ENCODE results near the gene USB1.

The USB1 gene, protein sequence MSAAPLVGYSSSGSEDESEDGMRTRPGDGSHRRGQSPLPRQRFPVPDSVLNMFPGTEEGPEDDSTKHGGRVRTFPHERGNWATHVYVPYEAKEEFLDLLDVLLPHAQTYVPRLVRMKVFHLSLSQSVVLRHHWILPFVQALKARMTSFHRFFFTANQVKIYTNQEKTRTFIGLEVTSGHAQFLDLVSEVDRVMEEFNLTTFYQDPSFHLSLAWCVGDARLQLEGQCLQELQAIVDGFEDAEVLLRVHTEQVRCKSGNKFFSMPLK

DNA sequence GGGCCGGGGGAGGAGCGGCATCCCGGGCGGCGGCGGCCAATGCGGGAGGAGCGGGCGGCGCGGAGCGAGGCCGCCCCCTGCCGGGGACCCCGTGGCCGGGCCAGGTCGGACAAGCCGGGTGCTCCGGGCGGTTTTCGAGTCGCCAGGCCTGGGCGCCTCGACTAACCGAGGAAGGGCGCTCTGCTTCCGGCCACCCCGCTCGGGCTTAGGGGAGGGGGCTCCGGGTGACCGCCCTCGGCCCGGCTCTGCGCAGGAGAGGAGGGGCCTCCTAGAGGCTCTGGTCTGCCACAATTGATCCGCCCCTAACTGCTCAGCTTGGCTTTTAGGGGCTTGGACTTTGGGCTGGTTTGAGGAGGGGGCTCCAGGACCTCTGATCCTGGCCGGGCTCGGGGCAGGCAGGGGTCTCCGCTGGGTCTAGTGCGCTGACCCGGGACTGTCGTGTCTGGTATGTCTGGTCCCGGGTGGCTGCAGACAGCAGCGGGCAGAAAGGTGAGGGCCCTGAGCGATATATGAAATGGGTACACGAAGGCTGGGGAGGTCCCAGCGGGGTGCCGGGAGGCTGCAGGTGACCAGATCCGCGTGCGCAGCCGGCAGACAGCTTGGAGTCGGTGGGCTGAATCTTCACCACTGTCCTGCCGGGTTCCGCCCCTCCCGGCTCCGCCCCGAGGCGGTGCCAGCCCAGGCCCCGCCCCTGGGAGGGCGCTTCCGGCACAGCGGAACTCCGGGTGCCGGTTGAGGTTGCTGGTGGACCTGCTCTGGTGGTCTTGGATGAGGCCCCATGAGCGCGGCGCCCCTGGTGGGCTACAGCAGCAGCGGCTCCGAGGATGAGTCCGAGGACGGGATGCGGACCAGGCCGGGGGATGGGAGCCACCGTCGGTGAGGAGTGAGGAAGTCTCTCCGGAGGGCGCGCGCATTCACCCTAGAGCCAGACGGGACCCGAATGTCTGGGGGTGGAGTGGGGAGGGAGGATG lies at the start of gene USB1:
Gene USB1, plus strand, starts transcription at position 702 of the 971 bp plus-strand sequence. Its CDS starts 77 bp downstream, at position 779.
- DNase-seq (ENCODE audit: low read depth in 2 of 2): peak; percentile 66 to 75

DNA sequence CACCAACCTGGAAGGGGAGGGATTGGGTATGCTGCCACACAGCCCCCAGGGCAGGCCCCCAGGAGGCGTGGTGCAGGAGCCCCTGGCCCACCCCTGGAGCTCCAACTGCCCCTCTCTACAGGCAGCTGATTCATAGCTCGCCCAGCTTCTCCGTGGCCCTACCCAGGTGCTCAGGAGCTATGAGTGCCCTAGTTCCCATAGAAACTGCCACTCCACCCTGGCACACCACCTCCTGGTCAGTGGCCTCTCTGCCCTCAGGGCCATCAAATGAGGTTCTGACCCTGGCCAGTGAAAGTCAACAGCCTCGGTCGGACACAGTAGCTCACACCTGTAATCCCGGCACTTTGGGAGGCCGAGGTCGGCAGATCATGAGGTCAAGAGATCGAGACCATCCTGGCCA lies 48.3 kb upstream of the USB1 start:
- DNase-seq (ENCODE audit: low read depth in 2 of 2): no peak

DNA sequence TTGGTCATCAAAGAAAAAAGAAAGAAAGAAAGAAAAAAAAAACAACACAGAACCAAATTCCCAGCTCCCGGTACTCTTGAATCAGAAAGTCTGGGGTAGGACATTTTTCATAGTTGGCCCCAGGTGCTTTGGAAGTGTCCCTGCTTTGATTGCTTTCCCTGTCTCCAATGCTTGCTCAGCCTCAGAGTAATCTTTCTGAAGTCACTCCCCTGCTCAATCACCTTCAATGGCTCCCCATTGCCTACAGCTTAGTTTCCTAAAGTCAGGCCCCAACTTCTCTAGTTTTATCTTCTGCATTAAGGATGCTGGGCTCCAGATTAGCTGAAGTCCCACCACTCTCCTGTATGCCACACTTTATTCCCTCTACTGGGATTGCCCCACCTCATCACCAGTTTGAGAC lies 47.4 kb upstream of the USB1 start:
- no peak for DNase-seq (ENCODE audit: low read depth in 2 of 2)

DNA sequence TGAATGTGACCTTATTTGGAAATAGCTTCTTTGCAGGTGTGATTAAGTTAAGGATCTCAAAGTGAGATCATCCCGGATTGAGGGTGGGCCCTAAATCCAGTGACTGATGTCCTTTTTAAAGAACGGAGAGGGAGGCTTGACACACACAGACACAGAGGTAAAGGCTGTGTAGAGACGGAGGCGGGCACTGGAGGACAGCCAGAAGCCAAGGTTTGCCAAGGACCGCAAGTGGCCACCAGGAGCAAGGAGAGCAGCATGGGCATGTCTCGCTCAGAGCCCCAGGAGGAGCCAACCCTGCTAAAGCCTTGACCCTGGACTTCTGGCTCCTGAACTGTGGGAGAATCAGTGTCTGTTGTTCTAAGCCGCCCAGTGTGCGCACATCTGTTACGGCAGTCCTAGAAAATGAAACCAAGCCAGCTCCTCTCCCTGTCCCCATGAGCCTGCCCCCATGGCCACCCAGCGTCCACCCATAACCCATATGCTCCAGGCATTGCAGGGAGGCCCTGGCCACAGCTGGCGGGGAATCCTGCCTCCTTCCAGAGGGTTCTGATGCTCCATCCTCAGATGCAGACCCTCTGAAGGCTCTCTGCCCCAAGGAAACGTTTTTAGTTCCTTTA lies 45.5 kb upstream of the USB1 start:
- no peak for DNase-seq (ENCODE audit: low read depth in 2 of 2)

DNA sequence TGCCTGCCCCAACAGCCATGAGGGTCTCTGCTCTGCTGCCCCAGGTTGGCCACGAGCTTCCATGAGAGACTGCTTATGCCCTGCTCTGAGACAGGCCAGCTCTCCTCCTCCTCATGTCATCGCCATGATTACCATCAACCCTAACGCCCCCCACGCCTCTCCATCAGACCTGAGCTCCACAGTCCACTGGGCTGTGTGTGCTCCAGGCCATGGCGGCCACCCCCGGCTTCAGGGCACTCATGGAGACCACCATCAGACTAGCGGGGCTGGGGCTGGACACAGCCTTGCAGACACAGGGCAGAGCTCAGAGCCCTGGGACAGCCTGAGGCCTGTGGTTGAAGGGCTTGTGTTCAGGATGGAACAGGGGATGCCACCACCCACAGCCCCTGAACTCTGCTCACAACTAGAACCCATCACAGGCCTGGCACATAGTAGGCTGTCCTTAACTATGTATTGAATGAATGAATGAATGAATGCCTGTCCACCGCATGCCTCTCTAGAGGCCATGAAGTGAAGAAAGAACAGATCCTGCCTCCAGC lies 44.9 kb upstream of the USB1 start:
- DNase-seq (ENCODE audit: low read depth in 2 of 2): no peak

DNA sequence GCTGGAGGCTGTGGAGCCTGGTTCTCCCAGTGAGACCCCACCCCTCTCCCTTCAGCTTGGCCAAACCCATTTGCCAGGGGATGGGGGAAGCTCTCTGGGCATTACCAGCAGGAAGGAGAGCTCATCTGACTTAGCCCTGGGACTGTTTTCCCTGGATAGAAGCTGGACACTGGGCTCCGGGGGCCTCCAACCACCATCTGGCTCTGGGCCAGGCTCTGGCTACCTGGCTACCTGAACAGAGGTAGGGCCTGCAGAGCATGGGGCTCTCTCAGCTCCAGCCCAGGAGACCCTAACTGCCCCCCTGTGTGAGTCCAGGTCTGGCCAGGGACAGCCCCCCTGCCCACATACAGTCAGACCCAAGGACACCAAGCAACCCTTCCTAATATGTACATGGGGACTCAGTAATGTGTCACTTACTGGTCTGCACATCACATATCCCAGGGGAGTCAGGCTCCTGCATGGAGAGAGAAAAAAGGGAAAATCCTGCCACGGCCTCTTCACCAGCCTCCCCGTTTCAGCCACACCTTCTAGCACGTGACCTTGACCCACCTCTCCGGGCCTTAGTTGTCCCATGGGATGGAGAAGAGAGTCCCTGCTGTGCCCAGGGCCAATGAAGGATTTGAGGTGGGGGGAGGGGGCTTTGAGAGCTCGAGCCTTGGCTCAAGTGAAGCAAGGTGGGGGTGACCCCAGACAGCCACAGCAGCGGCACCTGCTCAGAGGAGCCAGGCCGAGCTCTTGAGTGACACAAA lies 44.1 kb upstream of the USB1 start:
- DNase-seq (ENCODE audit: low read depth in 2 of 2): no peak

DNA sequence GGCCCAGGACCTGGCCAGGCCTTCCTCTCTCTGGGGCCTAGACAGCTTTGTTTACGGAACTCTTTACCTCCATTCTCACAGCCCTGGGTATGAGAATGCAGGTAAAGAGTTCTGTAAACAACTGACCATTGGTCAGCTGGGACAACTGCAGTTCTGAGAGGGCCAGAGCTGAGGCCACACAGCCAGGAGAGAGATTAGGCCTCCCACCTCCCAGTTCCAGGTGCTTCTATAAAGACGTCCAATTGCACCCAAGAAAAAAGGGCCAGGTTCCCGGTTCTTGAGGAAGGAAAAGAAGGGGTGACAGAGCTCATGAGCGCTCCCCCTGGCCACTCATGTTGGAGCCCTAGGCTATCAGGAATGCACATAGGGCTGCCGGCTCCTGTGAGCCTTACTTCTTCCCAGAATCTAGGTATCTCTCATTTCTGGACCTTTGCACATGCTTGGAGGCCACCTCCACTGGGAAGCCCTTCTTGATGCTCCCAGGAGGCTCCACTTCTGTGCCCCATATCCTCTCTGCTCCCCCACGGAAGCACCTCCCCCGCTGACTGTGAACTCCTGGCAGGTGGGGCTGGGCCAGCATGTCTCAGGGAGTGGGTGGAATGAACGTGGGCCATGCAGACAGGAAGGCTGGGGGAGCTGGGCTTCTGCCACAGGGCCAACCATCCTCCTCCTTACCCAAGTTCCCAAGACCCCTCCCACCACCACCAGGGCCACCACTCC lies 43.4 kb upstream of the USB1 start:
- no peak for DNase-seq (ENCODE audit: low read depth in 2 of 2)

DNA sequence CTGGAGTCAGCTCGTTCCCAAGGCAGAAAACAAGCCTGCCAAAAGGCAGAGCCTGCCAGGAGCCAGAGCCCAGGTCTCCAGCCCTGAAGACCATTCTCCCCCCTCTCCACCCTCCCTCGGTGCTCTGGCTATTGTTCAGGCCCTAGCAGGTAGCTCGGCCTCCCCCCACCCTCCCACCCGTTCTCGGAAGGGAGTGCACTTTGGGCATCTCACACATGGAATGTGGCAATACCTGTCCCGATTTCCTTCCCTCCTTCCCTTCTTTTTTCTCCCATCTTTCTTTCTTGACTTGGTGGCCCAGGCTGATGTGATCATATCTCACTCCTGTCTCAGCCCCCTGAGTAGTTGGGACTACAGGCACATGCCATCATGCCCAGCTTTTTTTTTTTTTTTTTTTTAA lies 42.7 kb upstream of the USB1 start:
- no peak for DNase-seq (ENCODE audit: low read depth in 2 of 2)

DNA sequence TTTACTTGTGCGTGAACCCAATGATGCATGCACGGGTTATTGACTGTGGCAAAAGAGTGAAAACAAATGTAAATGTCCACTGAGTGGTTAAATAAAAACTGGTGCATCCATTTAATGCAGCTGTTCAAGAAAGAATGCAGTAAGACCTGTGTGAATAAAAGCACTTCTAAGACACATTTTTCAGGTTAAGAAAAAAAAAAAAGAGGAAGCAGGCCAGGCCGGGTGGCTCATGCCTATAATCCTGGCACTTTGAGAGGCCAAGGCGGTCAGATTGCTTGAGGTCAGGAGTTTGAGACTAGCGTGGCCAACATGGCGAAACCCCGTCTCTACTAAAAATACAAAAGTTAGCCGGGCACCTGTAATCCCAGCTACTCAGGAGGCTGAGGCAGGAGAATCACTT lies 42.1 kb upstream of the USB1 start:
- no peak for DNase-seq (ENCODE audit: low read depth in 2 of 2)

DNA sequence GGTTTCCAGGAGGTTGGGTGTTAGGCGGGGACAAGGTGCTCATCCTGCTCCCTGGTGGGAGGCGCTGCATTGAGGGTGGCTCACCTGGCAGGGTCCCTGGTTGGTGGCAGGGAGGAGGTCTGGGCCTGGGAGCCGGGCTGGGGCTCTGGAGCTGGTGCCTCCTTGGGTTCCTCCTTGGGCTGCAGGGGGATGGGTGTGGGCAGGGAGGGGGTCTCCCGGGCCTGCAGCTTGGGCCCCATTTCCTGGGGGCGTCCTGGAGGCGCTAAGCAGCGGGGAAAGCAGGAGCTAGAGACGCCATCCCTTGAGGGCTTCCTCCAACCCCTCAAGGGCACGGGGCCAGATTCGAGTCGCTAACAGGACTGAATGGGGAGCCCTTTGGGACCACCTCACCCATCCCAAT lies 41.4 kb upstream of the USB1 start:
- no peak for DNase-seq (ENCODE audit: low read depth in 2 of 2)

DNA sequence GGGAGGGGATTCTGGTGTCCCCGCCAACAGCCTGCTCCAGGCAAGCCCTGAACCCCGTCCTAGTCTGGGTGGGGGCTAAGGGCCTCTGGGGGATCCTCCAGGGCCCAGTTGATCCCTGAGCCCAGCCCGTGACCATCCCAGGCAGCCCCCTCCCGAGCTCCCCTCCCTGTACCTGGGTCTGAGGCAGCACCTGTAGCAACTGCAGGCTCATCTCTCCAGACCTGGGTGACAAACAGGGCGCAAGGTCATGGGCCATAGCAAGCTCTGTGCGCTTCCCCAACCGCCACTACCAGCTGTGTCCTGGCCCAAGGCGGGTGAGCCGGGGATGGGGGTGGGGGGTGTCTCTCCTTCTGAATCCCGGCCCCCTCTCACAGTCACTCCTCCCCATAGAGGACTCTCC lies 40.9 kb upstream of the USB1 start:
- no peak for DNase-seq (ENCODE audit: low read depth in 2 of 2)

DNA sequence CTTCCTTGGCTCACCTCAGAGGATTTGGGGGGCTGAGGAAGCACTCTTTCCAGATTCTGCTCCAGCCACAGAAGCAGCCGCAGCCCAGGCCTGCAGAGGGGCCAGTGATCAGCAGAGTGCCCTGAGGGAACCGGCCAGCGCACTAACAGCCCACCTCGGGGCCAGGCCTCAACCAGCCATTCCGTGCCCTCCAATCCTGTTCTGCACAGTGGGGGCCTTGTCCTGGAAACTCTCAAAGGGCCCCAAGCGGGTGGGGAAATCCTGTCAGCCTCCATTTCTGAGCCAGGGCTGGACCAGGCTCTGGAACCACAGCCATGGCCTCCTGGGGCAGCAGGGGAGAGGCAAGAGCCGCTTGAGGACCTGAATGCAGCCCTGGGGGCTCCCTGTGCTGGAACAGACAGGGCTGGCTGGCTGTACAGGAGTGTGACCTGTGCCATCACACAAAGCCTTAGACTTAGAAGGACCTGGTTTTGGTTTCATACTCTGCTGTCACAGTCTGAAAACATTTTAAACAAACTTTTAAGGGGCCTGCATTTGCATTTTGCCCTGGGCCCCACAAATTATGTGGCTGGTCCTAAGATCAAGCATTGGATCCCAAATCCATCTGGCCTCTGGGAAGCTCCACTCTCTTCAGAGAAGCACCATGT lies 40.3 kb upstream of the USB1 start:
- no peak for DNase-seq (ENCODE audit: low read depth in 2 of 2)

DNA sequence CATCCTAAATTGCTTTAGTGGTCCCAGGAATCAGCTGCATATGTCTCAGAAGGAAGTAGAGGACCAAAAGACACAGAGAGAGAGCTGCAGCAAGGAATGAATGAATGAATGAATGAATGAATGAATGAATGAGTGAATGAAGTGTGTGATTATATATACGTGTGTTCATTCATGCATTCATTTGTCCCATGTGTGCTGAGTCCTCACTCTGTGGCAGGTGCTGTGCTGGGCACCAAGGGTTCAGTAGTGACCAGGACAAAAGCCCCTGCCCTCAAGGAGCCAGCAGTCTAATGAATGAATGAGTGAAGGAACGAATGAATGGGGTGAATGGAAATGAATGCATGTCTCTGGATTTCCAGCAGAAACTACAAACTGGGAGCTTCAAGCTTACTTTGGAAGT lies 39.7 kb upstream of the USB1 start:
- no peak for DNase-seq (ENCODE audit: low read depth in 2 of 2)

DNA sequence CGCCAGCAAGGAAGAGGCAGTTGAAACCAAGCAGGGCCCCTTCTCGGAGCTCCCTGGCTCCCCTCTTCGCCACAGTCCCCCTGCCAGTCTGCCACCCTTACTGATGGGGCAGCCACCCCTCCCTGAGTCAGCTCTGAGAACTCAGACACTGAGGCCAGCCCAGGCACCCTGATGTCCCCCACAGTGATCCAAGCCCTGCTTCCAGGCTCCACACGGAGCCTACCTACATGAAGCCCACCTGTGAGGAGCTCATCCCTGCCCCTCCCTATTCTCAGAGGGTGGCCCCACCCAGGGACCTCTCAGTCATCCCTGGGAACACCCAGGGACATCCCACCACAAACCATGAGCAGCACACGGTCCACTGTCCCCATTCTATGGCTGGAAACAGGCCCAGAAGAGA lies 39.2 kb upstream of the USB1 start:
- no peak for DNase-seq (ENCODE audit: low read depth in 2 of 2)

DNA sequence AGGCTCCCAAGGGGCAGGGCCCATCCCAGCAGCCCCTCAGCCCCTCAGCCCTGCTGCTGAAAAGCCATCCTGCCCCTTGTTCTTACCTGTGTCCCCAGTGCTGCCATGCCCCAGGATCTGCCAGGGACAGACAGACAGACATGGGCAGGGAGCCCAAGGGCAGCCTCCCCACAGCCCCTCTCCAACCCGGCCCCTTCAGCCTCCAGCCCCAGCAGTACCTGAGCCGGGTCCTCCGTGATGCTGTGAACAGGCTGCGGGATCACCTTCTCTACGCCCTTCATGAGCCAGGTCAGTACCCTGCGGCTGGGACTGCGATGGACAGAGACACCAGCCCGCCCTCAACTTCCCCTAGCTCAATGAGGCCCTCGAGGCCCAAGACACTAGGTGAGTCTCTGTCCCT lies 38.5 kb upstream of the USB1 start:
- DNase-seq (ENCODE audit: low read depth in 2 of 2): no peak

DNA sequence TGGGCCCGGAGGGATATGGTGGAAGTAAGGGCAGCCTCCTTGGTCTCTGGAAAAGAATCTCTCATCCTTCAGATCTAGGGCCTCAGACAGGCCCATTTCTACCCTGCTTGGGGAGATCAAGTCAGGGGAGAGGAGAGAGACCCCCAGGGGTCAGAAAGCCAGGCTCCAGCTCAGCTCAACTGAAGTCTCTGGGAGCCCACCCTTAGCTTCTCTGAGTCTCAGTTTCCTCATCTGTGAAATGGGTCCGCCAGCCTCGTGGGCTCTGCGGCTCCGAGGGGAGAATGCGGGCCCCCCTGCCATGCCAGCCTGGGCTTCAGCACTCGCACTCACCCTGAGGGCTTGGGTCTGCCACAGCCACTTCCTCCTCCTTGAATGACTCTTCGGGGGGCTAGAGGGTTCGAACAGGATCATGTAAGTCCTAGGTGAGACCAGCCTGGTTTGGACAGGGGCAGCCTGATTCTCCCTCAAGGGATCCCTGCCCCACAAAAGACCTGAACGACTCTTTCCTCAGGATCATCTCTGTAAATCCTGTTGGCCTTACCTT lies 37.0 kb upstream of the USB1 start:
- DNase-seq (ENCODE audit: low read depth in 2 of 2): no peak

DNA sequence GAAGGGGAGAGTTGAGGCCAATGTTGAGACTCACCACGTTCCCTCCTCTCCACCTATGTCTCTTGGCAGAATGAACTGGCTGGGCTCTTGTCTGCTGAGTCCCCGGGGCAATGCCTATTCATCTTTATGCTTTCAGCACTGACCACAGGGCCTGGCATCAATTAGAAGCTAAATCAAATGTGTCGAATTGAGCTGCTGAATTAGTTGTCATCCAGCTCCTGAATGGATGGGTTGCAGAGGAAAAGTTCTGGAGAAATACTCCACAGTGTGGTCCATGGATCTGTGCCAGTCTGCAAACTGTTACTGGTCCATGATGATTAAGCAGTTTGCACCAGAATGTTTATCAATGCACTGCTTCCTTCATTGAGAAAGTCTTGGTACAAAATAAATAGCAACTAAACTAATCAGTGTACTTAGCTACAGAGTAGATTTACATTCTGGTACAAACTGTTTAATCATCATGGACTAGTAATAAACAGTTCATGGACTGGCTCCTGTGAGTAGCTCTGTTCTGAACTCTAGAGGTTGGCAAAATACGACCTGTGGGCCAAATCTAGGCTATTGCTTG lies 34.9 kb upstream of the USB1 start:
- no peak for DNase-seq (ENCODE audit: low read depth in 2 of 2)

DNA sequence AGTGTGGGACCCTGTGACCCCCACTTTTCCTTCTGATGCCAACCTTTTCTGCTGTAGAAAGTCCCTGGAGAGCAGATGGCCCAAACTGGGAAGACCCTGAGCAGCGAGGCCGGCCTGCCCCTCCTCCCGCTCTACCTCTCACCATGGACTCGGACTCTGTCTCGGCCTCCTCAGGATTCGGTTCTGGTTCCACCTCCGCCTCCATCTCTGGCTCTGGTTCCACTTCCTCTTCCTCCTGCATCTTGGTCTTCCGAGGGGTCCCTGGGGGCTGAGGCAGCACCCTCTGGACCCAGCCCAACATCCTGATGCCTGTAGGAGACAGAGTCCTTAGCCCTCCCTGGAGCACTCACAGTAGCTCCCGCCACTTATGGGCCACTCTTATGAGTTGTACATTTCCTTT lies 34.2 kb upstream of the USB1 start:
- DNase-seq (ENCODE audit: low read depth in 2 of 2): no peak

DNA sequence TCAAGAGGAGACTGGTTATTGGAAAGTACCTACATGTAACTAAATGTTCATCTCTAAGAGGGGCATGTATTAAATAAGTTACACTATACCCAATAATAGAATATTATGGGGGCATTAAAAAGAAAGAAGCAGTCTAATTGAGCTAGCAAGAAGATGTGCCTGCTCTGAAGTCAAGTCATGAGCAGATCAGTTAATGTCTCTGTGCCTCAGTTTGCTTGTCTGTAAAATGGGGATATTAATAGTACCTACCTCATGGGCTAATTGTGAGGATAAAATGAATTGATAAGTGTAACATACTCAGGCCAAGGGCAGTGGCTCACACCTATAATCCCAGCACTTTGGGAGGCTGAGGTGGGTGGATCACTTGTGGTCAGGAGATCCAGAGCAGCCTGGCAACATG lies 33.3 kb upstream of the USB1 start:
- no peak for DNase-seq (ENCODE audit: low read depth in 2 of 2)
